Endothelial cell (in vitro differentiated cells): ENCODE data around the gene KISS1. TPM values are rescaled to one million over a fixed set of nuclear protein-coding genes. Genes with fewer than 3 reads are reported as not detected.

Experiments used
- DNase-seq: peaks from one replicate; pipeline ENCODE4 v3.0.0; 2021; ENCODE audit warnings: low spot score
- H3K27ac Mint-ChIP-seq: one replicate; pipeline ENCODE4 v1.8.0; 2021; ENCODE audit warnings: mixed read lengths, inconsistent platforms; ENCODE audit not compliant: unreplicated experiment
- H3K27me3 Mint-ChIP-seq: one replicate; pipeline ENCODE4 v1.8.0; 2021; ENCODE audit warnings: mild to moderate bottlenecking, moderate library complexity, mixed read lengths, inconsistent platforms; ENCODE audit not compliant: unreplicated experiment
- H3K36me3 Mint-ChIP-seq: one replicate; pipeline ENCODE4 v1.8.0; 2021; ENCODE audit warnings: mild to moderate bottlenecking, low read depth, mixed read lengths, inconsistent platforms; ENCODE audit not compliant: unreplicated experiment
- H3K4me1 Mint-ChIP-seq: one replicate; pipeline ENCODE4 v1.8.0; 2021; ENCODE audit warnings: mild to moderate bottlenecking, mixed read lengths, inconsistent platforms; ENCODE audit not compliant: unreplicated experiment
- H3K4me3 Mint-ChIP-seq: one replicate; pipeline ENCODE4 v1.8.0; 2021; ENCODE audit warnings: mild to moderate bottlenecking, mixed read lengths, inconsistent platforms; ENCODE audit not compliant: unreplicated experiment
- H3K9me3 Mint-ChIP-seq: one replicate; pipeline ENCODE4 v1.8.0; 2021; ENCODE audit warnings: mixed read lengths, inconsistent platforms; ENCODE audit not compliant: unreplicated experiment
- CTCF ChIP-seq: fragments of 200-600 bp; sonication (generic); IDR thresholded peaks from one replicate; pipeline ENCODE4 v1.5.0; 2021; ENCODE audit warnings: antibody characterized with exemption; ENCODE audit not compliant: unreplicated experiment
- total RNA-seq: library from RNA; stranded (reverse); fragmentation: NEBNext Ultra II Directional; extraction: Animal tissue kit (Norgen Biotek cat#: 25700); gene quantifications from one replicate; pipeline ENCODE4 v1.2.1, GENCODE V29; 2021; ENCODE audit not compliant: unreplicated experiment

KISS1 gene
- total RNA-seq, 1 donor from 2014 or later = not detected

DNA sequence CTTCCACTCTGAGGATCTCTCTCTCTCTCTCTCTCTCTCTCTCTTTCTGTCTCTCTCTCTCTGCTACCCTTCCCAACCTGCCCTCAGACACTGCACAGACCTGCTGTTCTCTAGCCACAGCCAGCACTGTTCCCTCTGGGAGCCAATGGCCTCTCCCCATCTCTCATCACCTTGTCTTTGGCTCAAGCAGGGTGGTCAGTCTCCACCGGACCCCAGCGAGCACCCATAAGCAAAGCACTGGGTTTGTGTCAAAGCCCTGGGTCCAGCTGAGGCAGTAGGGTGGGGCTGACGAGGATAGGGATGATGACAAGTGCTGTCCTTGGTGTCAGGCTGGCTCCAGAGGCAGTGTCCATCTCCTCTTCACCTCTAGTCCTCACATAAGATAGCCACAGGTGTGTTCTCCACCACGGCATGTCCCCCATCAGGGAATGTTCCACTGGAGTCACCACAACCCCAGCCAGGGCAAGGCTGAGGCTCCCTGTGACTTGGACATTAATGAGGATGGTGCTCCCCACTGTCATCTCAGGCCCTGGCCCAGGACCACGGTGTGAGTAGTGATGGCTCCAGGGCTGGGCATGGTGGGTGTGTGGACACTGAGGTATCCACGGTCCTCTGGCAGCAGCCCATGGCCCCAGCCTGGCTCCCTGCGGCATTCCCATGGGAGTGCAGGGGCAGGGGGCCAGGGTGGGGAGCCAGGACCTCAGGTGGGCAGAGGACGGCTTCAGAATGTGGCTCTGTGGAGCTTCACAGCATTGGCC lies 25.9 kb upstream of the KISS1 start:
- Mint-ChIP-seq H3K36me3 (no peaks in the 10 kb centered on the region), H3K9me3 (no peaks in the 10 kb centered on the region), H3K27me3 (no peaks in the 10 kb centered on the region), H3K4me3 (no peak overlapping the region), H3K27ac (no peak overlapping the region), H3K4me1 (peaks cover 2% of the 10 kb centered on the region)
- no peak for DNase-seq
- TF ChIP-seq CTCF = no peak

- Mint-ChIP-seq H3K36me3 (no peaks in the 10 kb centered on the region), H3K4me1 (peaks cover 2% of the 10 kb centered on the region), H3K9me3 (no peaks in the 10 kb centered on the region), H3K27me3 (no peaks in the 10 kb centered on the region), H3K4me3 (no peak overlapping the region), H3K27ac (no peak overlapping the region)
- DNase-seq = no peak
- no peak for TF ChIP-seq CTCF
Observed at GRCh38 chr1:204221271-204221670, 25.0 kb upstream of the KISS1 start.

- Mint-ChIP-seq H3K36me3 (no peaks in the 10 kb centered on the region), H3K27ac (no peak overlapping the region)
- no peak for TF ChIP-seq CTCF
Observed at GRCh38 chr1:204219971-204220616, 23.8 kb upstream of the KISS1 start.

GRCh38 chr1:204218552-204218951 lies 22.3 kb upstream of the KISS1 start:
- Mint-ChIP-seq H3K9me3 (no peaks in the 10 kb centered on the region), H3K27me3 (peaks cover 1% of the 10 kb centered on the region), H3K36me3 (no peaks in the 10 kb centered on the region), H3K4me3 (no peak overlapping the region), H3K27ac (no peak overlapping the region), H3K4me1 (peaks cover 6% of the 10 kb centered on the region)
- no peak for TF ChIP-seq CTCF
- DNase-seq = no peak

More at GRCh38 chr1:204219971-204220616, 23.8 kb upstream of the KISS1 start:
- DNase-seq = no peak
- no peaks in the 10 kb centered on the region for H3K27me3 Mint-ChIP-seq
- H3K4me3 Mint-ChIP-seq = no peak overlapping the region
- no peaks in the 10 kb centered on the region for H3K9me3 Mint-ChIP-seq
- peaks cover 2% of the 10 kb centered on the region for H3K4me1 Mint-ChIP-seq

GRCh38 chr1:204217648-204218000 lies 21.3 kb upstream of the KISS1 start:
- no peak overlapping the region for H3K4me3 Mint-ChIP-seq
- no peaks in the 10 kb centered on the region for H3K9me3 Mint-ChIP-seq
- H3K36me3 Mint-ChIP-seq = no peaks in the 10 kb centered on the region
- TF ChIP-seq CTCF = no peak
- no peak overlapping the region for H3K27ac Mint-ChIP-seq
- peaks cover 1% of the 10 kb centered on the region for H3K27me3 Mint-ChIP-seq
- H3K4me1 Mint-ChIP-seq = peaks cover 6% of the 10 kb centered on the region
- DNase-seq = no peak
